Fibroblast of skin of right biceps (primary cell): ENCODE results near the gene EIF5AL1.

ENCODE experiments used
- DNase-seq: peaks from one replicate; pipeline ENCODE4 v3.0.0-alpha.2; 2013

EIF5AL1 gene

DNA sequence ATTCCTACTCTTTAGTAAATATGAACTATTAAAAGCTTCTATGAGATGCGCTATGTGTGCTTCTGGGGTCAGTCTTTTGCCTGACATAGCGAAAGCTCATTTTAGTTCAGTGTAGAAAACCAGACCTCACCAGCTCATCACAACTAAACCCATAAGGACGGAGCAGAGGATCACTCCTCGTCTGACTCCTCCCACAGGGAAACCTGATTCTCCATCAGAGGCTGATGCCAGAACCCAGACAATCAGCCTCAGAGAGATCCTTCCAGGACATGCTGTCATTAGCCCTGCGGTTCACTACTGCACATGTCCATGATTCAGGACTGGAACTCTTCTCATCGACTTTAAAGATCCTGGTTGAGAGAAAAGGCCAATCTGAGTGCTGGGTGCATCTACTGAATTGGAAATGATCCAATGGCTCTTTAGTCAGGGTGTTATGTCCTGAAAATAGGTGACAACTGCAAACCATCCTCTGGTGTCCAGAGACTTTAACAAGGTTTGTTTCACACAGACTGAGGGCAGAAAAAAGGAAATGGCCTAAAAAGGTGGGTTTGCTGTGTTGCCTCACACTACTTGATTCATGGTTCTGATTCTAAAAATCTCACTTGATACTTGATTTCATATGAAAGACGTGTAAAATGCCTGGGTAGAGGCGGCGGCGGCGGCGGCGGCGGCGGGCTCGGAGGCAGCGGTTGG lies at the start of gene EIF5AL1:
EIF5AL1 (plus strand) TSS at position 643 of the 693 bp plus-strand sequence. CDS start 117 bp downstream, outside the sequence.
- peak; percentile 37 for DNase-seq

DNA sequence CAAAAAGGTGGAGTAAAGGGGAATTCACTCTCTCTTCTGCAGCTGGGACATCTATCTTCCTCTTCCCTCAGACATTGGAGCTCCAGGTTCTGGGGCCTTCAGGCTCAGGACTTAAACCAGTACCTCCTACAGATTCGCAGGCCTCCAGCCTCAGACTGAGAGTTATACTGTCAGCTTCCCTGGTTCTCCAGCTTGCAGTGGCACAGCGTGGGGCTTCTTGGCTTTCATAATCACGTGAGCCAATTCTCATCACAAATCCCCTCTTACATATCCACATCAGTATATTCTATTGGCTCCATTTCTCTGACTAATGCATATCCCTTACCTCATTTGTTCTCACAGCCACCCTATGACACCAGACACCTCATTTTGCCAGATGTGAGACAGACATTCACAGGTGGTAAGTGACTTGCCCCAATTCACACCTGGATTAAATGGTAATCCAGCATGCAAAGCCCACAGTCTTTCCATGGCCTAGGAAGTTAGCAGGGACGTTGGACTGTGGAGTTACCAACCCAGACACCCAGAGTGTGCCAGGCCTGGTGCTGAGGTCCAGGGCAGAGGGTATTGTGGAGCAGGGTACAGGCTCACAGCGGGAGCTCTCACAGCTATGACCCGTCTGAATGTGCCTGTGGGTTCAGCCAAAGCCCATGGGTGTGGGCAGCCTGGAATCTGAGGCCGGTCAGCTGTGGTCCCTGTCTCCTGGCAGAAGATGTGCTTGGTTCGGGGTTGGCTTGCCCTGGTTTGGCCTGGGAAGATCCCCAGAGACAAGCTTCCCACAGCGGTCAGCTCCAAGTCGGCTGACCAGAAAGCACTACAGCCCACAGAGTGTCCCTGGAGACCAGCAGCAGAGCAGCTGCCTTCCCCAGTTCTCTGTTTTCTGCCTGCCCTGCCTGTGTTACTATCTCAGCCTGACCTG lies 48.5 kb upstream of the EIF5AL1 start:
- no peak for DNase-seq

DNA sequence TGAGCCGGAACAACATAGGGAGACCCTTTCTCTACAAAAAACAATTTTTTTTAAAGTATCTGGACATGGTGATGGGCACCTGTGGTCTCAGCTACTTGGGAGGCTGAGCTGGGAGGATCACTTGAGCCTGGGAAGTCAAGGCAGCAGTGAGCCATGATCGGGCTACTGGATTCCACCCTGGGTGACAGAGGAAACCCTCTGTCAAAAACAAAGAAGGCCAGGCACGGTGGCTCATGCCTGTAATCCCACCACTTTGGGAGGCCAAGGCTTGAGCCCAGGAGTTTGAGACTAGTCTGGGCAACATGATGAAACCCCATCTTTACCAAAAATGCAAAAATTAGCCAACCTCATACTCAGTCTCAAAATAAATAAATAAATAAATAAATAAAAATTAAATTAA lies 47.0 kb upstream of the EIF5AL1 start:
- DNase-seq = no peak

DNA sequence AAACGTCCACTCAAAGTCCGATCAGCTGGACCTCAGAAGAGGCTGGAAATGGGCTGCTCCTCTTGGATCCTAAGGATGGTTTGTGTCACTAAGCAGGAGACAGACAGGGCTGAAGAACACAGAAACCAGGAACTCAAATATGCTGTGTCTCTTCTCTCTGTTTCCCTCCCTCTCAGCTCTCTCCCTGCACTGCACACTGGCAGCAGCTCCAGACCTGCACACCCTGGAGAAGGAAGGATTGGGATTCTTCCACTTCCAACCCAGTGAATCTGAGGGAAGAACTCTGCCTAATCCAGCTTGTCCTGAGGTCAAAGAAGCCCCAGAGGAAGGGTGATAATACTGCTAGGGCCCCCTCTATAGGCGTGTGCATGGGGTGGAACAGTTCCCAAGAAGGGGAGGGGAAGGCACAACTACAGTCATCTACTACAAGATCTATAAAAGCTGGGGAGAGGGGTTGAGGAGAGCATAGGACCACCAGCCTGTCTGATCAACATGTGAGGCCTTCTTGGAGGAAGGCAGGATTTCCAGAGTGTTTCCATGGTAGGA lies 44.2 kb upstream of the EIF5AL1 start:
- no peak for DNase-seq

DNA sequence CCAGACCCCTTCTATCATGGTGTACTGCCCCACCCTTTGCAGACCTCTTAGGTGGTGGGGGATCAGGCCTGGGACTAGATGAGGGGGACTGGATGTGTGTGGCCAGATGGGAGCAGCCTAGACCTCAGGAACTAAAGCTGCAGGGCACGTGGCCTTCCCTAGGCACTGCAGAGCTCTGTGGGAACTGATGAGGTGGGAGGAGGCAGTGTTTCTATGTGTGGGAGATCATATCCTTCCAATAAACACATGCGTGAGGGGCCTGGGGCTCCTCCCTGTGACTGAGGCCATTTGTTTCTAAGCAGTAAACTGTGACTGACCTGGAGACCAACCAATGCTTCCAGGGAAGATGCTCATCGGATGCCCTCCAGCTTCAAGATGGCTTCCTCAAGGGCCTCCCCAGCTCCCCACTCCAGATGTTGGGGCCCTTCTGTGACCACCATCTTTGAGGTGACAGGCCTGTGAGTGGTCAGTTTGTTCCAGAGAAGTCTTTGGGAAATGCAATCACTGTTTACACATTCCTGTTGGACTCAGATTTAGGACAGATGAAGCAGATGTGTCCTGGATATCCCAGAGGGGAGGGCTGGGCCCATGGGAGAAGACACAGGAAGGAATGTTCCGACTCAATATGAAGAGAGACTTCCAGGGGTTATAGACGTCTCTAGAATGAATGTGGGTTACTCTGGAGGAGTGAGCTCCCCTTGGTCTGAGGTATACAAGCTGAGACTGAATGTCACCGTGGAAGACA lies 43.3 kb upstream of the EIF5AL1 start:
- no peak for DNase-seq

DNA sequence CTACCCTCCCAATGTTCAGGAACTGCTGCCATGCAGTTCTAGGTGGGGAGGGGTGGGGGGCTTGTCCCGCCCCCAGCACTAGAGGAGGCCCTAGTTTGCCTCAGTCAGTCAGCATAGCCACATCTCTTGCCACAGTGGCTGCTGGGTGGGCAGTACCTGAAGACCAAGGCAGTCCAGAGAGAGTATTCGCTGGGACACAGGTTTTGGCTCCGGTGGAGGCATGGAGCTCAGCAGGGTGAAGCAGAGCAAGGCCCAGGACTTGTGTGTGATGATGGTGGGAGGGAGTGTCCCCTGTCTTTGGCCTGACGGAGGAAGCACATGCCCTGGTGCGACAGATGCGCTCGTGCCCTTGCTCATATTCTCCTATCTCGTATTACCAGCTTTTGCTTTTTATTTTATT lies 42.2 kb upstream of the EIF5AL1 start:
- no peak for DNase-seq

DNA sequence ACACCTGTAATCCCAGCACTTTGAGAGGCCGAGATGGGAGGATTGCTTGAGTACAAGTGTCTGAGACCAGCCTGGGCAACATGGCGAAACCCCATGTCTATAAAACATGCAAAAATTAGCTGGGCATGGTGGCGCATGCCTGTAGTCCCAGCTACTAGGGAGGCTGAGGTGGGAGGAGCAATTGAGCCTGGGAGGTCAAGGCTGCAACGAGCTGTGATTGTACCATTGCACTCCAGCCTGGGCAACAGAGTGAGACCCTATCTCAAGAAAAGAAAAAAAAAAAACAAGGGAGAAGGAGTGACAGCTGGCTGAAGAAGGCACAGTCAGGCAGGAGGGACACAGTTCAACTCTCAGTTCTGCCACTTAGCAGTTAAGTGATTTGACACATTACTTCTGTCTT lies 40.6 kb upstream of the EIF5AL1 start:
- no peak for DNase-seq

DNA sequence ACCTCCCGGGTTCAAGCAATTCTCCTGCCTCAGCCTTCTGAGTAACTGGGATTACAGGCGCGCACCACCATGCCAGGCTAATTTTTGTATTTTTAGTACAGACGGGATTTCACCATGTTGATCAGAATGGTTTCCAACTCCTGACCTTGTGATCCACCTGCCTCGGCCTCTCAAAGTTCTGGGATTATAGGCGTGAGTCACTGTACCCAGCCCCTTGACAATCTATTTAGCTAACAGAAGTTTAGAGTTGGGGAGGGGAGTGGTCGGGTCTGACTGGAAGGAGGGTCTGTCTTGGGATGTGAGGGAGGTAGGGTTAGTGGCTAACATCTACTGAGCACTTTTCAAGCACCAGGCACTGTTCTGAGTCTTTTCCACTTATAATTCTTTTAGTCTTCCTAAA lies 39.9 kb upstream of the EIF5AL1 start:
- DNase-seq = no peak

DNA sequence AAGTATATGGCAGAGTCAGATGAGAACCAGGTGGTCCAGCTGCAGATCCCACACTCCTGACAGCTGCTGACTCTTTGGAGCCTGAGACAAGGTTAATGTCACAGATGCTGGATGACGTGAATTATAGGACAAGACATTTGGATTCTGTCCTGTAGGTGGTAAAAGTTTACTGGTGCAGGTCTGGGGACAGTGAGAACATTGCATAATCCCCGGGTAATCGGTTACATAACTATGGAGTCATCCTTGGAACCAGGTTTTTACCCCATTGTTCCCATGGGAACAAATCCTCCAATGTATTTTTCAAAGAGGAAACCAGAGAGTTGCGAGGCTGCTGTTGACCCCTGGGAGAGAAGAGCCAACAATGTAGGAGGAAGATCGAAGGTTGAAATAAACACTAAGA lies 39.4 kb upstream of the EIF5AL1 start:
- no peak for DNase-seq

DNA sequence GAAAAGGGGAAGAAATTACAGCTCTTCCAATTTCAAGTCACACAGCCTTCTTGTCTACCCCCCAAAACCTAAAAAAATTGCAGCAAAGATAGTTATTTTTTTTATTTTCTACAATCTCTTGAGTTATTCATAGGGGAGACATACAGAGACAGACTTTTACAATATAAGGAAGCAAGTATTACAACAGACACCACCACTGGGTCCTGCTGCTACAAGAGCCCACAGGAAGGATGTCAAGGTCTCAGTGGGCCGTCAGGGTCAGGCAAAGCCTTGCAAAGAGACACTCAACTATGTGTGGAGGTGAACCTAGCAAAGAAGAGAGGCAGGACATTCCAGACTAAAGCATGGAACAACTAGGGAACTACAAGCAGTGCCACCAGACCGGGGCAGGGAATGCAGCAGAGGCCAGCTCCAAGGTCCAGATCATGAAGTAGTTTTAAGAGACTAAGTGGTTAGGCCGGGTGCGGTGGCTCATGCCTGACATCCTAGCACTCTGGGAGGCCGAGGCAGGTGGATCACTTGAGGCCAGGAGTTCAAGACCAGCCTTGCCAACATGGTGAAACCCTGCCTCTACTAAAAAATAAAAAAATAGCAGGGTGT lies 38.7 kb upstream of the EIF5AL1 start:
- no peak for DNase-seq

DNA sequence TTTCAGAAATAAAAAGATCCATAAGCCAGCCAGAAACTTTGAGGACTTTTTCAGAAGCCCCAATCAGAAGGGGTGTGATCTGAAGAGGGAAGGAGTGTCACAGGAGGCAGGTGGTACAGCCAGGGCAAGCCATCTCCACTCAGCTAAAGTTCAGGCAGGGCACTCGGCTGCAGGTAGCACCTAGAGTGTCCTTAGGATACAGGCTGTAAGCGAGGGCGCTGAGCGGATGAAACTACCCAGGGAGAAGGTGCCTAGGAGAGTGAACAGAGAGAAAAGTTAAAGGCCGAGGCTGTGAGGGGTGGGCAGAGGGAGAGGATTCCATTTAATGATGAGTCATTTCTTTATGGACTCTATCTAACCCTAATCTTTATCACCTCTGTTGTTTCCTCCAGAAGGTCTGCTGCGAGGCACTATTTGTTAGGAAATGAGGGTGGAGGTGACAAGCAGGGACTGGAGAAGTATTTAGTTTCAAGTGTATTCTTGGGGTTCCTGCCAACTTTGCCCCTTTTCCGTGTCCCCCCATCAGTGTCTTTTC lies 37.1 kb upstream of the EIF5AL1 start:
- DNase-seq = no peak

DNA sequence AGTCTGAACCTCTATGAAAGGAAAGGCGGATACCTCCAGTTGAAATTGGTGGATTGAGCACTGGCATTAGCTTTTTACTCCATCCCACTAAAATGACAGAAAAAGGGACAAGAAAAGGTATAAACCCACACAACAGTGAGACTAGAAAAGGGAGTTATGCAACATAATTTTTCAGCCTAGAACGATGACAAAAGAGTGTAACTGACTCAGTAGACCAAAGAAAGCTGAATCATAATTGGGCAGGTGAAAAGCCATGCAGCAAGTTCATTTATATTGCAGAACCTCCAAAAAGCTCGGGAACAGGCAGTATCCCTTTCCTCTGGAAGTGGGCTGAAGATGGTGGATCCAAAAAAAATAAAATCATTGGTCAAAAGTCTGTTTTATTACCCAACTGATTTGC lies 36.5 kb upstream of the EIF5AL1 start:
- DNase-seq = no peak

DNA sequence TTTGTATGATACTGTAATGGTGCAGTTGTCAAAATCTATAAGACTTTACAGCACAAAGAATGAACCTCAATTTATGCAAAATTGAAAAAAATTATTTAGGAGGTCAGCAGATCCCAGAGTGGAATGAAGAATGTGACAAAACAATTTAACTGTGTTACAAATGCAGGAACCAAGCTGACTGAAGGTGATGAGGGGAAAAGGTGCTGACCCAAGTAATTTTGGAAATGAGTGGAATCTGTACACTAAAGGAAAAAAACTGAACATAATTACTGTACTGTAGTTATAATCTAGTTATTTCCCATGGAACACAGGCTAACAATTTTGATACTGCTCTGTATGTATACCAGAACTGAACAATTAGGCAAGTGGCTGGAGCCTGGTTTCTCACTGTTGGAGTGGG lies 35.7 kb upstream of the EIF5AL1 start:
- DNase-seq = no peak

DNA sequence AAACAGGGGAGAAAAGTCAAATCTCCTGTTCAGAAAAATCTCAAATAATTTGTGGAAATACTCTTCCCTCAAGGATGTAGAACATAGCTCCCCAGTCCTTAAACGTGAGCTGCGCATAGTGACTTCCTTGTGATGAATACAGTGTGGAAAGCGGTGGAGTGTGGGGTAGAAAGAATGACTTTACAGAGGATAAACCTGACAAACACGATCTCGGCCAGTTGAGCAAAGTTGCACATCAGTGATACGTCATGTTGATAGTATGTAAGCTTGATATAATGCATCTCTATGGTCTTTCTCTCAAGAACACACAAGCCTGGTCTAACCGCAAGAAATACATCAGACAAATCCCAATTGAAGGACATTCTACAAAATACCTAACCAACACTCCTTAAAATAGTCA lies 34.9 kb upstream of the EIF5AL1 start:
- DNase-seq = no peak

DNA sequence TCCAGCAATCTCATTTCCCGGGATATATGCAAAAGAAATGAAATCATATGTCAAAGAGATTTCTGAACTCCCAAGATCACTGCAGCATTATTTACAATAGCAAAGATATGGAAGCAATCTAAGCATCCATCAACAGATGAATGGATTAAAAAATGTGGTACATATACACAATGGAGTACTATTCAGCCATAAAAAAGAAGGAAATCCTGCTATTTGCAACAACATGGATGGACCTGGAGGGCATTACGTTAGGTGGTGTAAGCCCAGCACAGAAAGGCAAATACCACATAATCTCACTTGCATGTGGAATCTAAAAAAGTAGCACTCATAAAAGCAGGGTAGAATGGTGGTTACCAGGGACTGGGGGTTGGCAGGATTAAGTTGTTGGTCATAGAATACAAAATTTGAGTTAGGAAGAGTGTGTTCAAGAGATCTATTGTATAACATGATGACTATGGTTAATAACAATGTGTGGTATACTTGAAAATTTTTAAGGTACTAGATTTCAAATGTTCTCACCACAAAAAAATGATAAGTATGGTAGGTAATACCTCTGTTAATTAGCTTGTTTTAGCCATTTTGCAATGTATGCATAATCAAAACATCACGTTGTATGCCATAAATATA lies 32.9 kb upstream of the EIF5AL1 start:
- DNase-seq = peak; percentile 28

DNA sequence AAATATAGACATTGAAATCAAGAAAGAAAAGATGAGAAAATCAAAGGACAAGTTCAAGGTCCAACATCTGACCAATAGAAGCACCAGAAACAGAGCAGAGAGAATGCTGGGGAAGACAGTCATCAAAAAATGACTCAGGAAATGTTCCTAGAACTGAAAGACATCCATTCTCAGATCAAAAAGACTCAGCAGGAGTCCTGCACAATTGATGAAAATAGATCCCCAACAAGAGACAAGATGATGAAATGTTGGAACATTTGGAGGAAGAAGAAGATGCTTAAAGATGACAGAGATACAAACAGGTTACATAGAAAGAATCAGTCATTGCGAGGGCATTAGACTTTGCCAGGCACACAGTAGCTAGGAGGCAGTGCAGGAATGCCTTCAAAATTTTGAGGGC lies 30.0 kb upstream of the EIF5AL1 start:
- DNase-seq = peak; percentile 36

DNA sequence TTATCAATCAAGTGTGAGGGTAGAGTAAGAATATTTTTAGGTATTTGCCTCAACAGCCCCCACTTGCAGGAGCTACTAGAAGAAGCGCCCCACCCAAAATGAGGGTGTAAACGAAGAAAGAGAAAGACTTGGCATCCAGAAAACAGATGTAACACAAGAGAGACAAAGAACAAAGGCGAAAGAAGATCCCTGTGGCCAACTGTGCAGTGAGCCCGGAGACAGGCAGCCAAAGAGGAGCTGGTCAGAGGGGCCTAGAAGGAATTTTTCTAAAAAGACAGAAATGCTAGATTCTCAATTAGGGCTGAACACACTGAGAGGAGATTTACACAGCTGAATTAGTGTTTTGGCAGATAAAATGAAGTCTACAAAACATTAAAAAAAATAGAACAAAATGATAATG lies 29.6 kb upstream of the EIF5AL1 start:
- DNase-seq = no peak

DNA sequence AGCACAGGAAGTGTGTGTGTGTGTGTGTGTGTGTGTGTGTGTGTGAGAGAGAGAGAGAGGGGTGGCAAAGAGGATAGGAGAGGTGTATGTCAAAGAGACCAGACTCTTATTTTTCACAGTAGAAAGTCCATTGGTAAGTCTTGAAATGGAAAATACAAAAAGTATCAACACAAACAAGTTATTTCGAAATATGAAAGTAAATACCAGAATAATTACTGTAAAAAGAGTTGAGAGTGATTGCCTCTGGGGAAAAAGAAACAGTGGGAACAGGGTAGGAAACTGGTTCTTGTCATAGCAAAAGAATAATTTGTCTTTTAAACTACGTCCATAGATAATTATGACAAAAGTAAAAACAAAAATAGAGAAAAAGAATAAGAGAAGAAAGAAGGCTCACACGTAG lies 29.0 kb upstream of the EIF5AL1 start:
- no peak for DNase-seq

DNA sequence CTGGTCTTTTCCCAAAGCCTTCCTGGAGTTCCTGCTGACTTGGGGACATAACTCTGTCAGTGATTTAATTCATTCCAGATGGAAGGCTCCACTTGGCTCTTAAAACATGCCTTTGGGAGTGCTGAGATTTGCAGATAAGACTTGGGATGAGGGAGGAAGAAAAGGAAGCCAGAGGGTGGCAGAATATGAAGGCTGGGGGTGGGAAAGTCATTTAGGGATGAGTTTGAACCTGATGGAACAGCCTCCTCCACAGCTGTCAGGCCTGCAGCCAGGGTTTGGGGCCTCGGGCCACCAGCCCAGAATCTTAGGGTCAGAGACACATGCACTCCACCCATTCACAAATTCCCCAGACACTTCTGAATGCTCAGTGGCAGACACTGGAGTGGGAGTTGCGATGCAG lies 28.4 kb upstream of the EIF5AL1 start:
- peak; percentile 95 for DNase-seq

DNA sequence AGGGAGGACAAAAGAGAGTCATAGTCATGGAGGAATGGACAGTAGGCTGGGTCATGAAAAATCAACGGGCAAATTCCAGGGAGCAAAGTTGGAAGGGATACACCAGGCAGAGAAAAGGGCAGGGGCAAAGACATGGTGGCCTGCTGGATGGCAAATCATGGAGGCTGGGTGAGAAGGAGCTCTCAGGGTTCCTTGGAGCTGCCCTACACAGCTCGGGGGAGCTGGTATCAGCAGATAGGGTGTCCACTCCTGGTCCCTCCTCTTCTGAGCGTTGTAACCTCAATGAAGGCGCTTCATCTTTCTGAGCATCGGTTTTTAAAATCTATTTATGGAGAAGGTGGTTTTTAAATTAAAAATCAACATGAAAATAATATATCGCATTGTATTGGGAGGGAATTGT lies 27.9 kb upstream of the EIF5AL1 start:
- no peak for DNase-seq

DNA sequence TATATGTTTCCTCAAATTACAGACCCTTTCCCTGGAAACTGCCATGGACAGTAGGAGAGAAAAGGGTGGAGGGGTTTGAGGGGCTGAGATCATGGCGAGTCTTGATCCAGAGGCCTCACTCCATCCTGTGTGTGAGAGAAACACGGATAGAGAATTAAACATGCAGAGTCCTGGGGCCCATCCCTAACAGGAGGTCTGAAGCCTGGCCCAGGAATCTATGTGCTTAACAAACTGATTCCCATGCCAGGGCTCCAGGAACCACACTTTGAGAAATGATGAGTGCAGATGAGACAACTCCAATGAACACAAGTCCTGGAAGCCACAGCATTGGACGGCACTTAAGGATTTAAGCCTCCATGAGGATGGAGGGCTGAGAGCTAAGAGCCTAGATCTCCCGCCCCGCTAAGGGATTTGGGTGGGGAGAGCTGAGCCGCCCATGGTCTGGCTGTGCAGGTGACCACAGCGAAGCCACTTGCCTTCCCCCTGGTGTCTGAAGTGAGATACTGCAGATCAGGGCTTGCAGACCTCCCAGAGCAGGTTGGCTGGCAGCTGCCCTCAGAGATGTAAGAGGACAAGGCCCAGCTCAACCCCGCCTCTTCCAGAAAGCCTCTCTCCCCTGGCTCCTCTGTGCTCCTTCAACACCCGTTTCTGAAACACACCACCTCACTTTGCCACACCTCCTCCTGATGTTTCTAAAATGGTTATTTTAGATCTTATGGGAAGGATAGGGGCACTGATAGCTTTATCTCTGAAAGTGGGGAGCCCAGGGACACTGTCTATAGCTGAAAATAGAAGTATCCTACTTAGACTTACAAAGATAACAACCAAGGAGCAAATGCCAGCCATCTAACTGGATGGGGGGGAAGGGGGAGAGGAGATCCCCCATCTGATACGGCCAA lies 24.8 kb upstream of the EIF5AL1 start:
- DNase-seq = peak; percentile 67
